Esophagus muscularis mucosa (tissue), 4 donors: Measurements from ENCODE around the gene DEPDC7. TPM values are rescaled to one million over a fixed set of nuclear protein-coding genes. Genes with fewer than 3 reads are reported as not detected.
A peak's percentile ranks its signal among the peaks of the same experiment; 100 is the strongest.
"Not testable (repeated sequence)": the region's sequence is repeated elsewhere in the genome, so short reads cannot be mapped to it uniquely, and the experiment has no call there.

Experiments
- DNase-seq: peaks from one replicate; pipeline ENCODE4 v3.0.0-alpha.2; 2017; ENCODE audit errors: extremely low spot score
- H3K27ac ChIP-seq, 4 donors: fragments of 200-600 bp; sonication (generic); replicated peaks in 1 of 4; 1 replicate in 3 of 4; 2 replicates in 1 of 4; pipeline ENCODE4 v1.5.1; 2016 to 2019; ENCODE audit warnings: mild to moderate bottlenecking in 1 of 4
- H3K27me3 ChIP-seq, 4 donors: fragments of 200-600 bp; sonication (generic); one replicate each; pipeline versions ENCODE4 v1.5.1 to v1.6.0; 2016 to 2019
- H3K36me3 ChIP-seq, 4 donors: fragments of 200-600 bp; sonication (generic); one replicate each; pipeline ENCODE4 v1.5.1; 2016 to 2019
- H3K4me1 ChIP-seq, 4 donors: fragments of 200-600 bp; sonication (generic); one replicate each; pipeline ENCODE4 v1.5.1; 2016 to 2019
- H3K4me3 ChIP-seq, 4 donors: fragments of 200-600 bp; sonication (generic); 1 replicate in 2 of 4; 2 replicates in 2 of 4; pipeline ENCODE4 v1.5.1; 2016 to 2019; ENCODE audit warnings: mild to moderate bottlenecking in 4 of 4, moderate library complexity in 1 of 4
- H3K9me3 ChIP-seq, 4 donors: fragments of 200-600 bp; sonication (generic); 1 replicate in 3 of 4; 2 replicates in 1 of 4; pipeline ENCODE4 v1.5.1; 2016 to 2019
- EP300 ChIP-seq: sonication (generic); formaldehyde crosslinking; IDR thresholded peaks from one replicate; pipeline ENCODE4 v1.6.1; 2017; ENCODE audit warnings: antibody characterized with exemption
- POLR2A ChIP-seq: fragments of 450-650 bp; IDR thresholded peaks from one replicate; pipeline ENCODE4 v1.6.1; 2017; ENCODE audit warnings: antibody characterized with exemption, moderate library complexity, mild to moderate bottlenecking, low read depth
- POLR2AphosphoS5 ChIP-seq, 2 donors: sonication (generic); formaldehyde crosslinking; IDR thresholded peaks; one replicate each; pipeline ENCODE4 v1.6.1; 2017; ENCODE audit warnings: antibody characterized with exemption in 2 of 2
- WGBS: methylation state at CpG from one replicate; pipeline ENCODE4 v1.1.5; 2018; 5-methylcytosine and 5-hydroxymethylcytosine counted together
- intact Hi-C: fragments of 100-400 bp; cut with DNase I; formaldehyde crosslinking; loops from one replicate; pipeline ENCODE4 v1.15.1; 2023
- total RNA-seq, 4 donors: library from RNA; depleted of rRNA; stranded (reverse); fragments of >200 nt; gene quantifications; one replicate each; pipeline versions ENCODE4 v1.1.0 to v1.2.1, GENCODE V29; 2016
- TF ChIP-seq, protein P1 (sequence below), 3 experiments: fragments of 200-600 bp in 2 of 3; fragments of 450-650 bp in 1 of 3; sonication (generic) in 2 of 3; IDR thresholded peaks; one replicate each; pipeline ENCODE4 v1.5.1; 2017 to 2019; ENCODE audit warnings: antibody characterized with exemption in 3 of 3, mild to moderate bottlenecking in 2 of 3, moderate library complexity in 1 of 3

The DEPDC7 gene
- total RNA-seq, 4 donors from 2014 or later: 1.3 to 2.3 (median 1.8) TPM

DNA sequence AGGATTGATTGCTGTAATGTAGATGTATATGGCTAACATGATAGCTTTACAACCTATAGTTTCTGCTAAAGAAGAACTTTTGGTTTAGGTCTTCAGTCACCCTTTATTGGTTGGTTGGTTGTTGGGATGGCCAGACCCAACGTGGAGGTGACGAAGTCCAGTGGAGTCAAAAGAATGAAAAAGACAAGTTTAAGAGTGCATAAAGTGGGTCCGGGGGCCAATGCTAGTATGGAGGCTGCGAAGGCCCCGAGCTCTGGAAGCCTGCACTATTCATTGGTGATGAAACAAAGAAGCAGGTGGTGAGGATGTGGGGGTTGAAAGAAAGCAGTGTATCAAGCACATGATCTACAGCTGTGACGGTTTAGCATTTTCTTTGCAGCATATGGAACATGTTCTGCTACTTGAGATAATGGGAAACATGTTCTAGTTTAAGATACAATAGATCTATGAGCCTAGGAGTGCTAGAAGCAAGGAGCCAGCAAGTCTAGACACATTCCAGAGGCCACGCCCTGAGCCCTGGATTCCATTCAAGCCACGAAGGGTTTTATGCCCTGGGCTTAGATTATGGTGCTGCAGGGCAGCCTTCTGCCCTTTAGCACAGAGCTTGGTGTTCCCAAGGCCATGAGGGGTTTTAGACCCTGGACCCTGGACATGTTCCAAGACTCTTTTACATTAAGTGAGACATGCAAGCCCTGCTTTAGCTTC lies 30.0 kb downstream of the DEPDC7 start:
- no peaks in the 10 kb centered on the region for H3K27me3 ChIP-seq
- H3K27ac ChIP-seq: no peak overlapping the region
- peaks cover 6 to 17% (median 13%) of the 10 kb centered on the region in 4 donors for H3K4me1 ChIP-seq
- no peaks in the 10 kb centered on the region for H3K9me3 ChIP-seq
- TF ChIP-seq POLR2AphosphoS5 (IDR thresholded peaks at IDR 0.05) (no peak), POLR2A (no peak), EP300 (no peak)
- TF ChIP-seq, protein P1, sequence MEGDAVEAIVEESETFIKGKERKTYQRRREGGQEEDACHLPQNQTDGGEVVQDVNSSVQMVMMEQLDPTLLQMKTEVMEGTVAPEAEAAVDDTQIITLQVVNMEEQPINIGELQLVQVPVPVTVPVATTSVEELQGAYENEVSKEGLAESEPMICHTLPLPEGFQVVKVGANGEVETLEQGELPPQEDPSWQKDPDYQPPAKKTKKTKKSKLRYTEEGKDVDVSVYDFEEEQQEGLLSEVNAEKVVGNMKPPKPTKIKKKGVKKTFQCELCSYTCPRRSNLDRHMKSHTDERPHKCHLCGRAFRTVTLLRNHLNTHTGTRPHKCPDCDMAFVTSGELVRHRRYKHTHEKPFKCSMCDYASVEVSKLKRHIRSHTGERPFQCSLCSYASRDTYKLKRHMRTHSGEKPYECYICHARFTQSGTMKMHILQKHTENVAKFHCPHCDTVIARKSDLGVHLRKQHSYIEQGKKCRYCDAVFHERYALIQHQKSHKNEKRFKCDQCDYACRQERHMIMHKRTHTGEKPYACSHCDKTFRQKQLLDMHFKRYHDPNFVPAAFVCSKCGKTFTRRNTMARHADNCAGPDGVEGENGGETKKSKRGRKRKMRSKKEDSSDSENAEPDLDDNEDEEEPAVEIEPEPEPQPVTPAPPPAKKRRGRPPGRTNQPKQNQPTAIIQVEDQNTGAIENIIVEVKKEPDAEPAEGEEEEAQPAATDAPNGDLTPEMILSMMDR (IDR thresholded peaks at IDR 0.05): no peak
- no peak for DNase-seq
- peaks cover 14 to 46% (median 26%) of the 10 kb centered on the region in 4 donors for H3K36me3 ChIP-seq
- intact Hi-C loops: no loop called here
- no peak overlapping the region for H3K4me3 ChIP-seq
- 93% methylated on average over 8 of the region's 8 CpGs for WGBS

DNA sequence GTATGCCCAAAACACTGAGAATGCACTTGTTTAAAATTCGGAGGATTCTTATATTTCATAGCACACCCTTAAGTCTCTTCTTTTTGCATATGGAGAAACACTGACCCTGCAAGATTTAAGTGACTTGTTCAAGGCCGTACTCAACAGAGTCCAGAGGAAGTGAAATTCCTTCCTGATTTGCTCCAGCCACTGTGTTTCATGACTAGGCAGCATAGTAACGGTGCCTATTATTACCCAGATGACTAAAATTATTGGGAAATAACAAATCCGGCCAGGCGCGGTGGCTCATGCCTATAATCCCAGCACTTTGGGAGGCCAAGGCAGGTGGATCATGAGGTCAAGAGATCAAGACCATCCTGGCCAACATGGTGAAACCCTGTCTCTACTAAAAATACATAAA lies 33.0 kb downstream of the DEPDC7 start:
- H3K4me1 ChIP-seq, H3K27ac ChIP-seq, intact Hi-C loops, DNase-seq, H3K27me3 ChIP-seq, H3K9me3 ChIP-seq, H3K4me3 ChIP-seq: not testable (repeated sequence)
- peaks cover 14 to 44% (median 26%) of the 10 kb centered on the region in 4 donors for H3K36me3 ChIP-seq
- 65% methylated on average over 6 of the region's 6 CpGs for WGBS

DNA sequence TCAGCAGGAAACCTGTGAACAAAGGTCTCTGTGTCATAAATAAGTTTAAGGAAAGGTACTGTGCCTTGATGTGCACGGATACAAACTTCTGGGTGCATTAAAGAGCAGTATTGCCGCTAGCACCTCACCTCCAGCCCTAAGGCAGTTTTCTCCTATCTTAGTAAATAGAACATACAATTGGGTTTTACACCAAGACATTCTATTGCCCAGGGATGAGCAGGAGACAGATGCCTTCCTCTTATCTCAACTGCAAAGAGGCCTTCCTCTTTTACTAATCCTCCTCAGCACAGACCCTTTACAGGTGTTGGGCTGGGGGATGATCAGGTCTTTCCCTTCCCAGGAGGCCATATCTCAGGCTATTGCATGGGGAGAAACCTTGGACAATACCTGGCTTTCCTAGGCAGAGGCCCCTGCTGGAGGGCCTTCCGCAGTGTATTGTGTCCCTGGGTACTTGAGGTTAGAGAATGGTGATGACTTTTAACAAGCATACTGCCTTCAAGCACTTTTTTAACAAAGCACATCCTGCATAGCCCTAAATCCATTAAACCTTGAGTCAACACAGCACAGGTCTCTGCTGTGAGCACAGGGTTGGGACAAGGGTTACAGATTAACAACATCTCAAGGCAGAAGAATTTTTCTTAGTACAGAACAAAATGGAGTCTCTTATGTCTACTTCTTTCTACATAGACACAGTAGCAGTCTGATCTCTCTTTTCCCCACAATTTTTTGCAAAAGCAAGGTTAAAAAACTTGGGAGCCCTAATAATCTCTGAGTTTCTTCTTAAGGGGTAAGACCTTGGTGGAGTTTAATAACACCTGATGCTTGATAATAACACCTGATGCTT lies 34.1 kb downstream of the DEPDC7 start:
- DNase-seq, H3K9me3 ChIP-seq, H3K4me3 ChIP-seq, H3K27me3 ChIP-seq, intact Hi-C loops, H3K4me1 ChIP-seq, H3K27ac ChIP-seq: not testable (repeated sequence)
- 97% methylated on average over 3 of the region's 3 CpGs for WGBS
- H3K36me3 ChIP-seq: peaks cover 6 to 41% (median 17%) of the 10 kb centered on the region in 4 donors

DNA sequence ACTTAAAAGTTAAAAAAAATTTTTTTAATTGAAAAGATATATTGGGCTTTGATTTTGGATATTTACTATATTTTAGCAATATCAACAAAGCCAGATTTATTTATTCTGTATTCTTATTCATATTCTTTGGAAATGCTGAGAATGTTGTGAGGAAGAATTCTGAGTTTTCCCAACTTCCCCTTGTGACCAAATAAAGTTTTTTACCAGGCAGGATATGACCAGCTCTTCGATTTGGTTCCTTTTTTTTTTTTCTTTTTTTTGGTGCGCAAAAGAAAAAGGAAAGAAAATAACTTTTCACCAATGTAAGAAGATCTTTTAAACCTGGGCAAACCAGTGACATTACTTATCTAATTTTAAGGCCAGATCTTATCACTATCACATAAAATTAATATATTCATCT lies 36.6 kb downstream of the DEPDC7 start:
- TF ChIP-seq, protein P1 (IDR thresholded peaks at IDR 0.05): no peak
- DNase-seq: no peak
- no peaks in the 10 kb centered on the region for H3K9me3 ChIP-seq
- peaks cover 0 to 3% (median 0%) of the 10 kb centered on the region in 4 donors for H3K4me1 ChIP-seq
- no peak overlapping the region for H3K4me3 ChIP-seq
- intact Hi-C loops: no loop called here
- H3K27ac ChIP-seq: peak overlapping the region in 1 of 4 donors; percentile 37
- H3K27me3 ChIP-seq: no peaks in the 10 kb centered on the region
- WGBS: 62% methylated on average over 2 of the region's 2 CpGs
- H3K36me3 ChIP-seq: peaks cover under 1 to 47% (median 18%) of the 10 kb centered on the region in 4 donors

DNA sequence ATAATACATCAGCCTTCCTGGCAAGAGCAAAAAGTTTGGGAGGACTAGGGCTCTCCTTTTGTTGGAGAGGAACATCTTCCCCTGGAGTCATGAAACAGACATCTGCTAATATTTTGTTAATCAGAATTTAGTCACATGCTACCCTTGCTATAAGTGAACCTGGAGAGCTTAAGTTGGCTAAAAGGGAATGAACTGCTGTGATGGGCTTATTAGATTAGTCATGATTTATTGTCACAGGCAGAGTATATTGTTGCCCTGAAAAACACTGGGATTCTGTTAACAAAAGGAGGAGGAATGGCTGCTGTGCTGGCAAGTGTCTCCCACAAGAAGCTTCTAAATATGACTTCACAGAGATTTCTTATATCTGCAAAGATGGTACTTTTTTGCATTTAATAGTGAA lies 39.7 kb downstream of the DEPDC7 start:
- intact Hi-C loops: no loop called here
- no peak for TF ChIP-seq POLR2A
- no peak for TF ChIP-seq POLR2AphosphoS5 (IDR thresholded peaks at IDR 0.05)
- no peak for TF ChIP-seq EP300
- TF ChIP-seq, protein P1 (IDR thresholded peaks at IDR 0.05): no peak
- H3K4me3 ChIP-seq: no peak overlapping the region
- H3K36me3 ChIP-seq: peaks cover 21 to 67% (median 42%) of the 10 kb centered on the region in 4 donors
- no peak for DNase-seq
- no peaks in the 10 kb centered on the region for H3K9me3 ChIP-seq
- H3K27me3 ChIP-seq: no peaks in the 10 kb centered on the region
- H3K4me1 ChIP-seq: no peaks in the 10 kb centered on the region
- no peak overlapping the region for H3K27ac ChIP-seq
